MM.1S (cell line): Measurements from ENCODE around the gene CHURC1.

Experiments used
- DNase-seq: peaks from one replicate; pipeline ENCODE4 v3.0.0-alpha.2; 2015
- H2AFZ ChIP-seq: fragments of 300-600 bp; sonication (generic); 2 replicates; pipeline ENCODE4 v1.6.0; 2016; ENCODE audit warnings: antibody characterized with exemption, low read length
- H3F3A ChIP-seq: fragments of 300-600 bp; sonication (generic); 2 replicates; pipeline ENCODE4 v1.6.1; 2016; ENCODE audit warnings: mild to moderate bottlenecking, antibody characterized with exemption, low read length, moderate library complexity, mixed read lengths; ENCODE audit not compliant: insufficient read depth
- H3K27ac ChIP-seq: fragments of 300-600 bp; sonication (generic); 2 replicates; pipeline ENCODE4 v1.5.1; 2016; ENCODE audit warnings: mild to moderate bottlenecking, low read length
- H3K27me3 ChIP-seq: fragments of 300-600 bp; sonication (generic); replicated peaks from 2 replicates; pipeline ENCODE4 v1.6.0; 2016; ENCODE audit warnings: low read length; ENCODE audit not compliant: insufficient read depth
- H3K36me3 ChIP-seq: fragments of 300-600 bp; sonication (generic); replicated peaks from 2 replicates; pipeline ENCODE4 v1.6.1; 2016; ENCODE audit warnings: mild to moderate bottlenecking, low read length, mixed read lengths; ENCODE audit not compliant: insufficient read depth
- H3K4me1 ChIP-seq: fragments of 300-600 bp; sonication (generic); 2 replicates; pipeline ENCODE4 v1.6.1; 2016; ENCODE audit warnings: low read length, mixed read lengths
- H3K4me2 ChIP-seq: fragments of 300-600 bp; sonication (generic); 2 replicates; pipeline ENCODE4 v1.6.0; 2016; ENCODE audit warnings: low read depth, low read length
- H3K4me3 ChIP-seq: fragments of 300-600 bp; sonication (generic); 2 replicates; pipeline ENCODE4 v1.5.1; 2016; ENCODE audit warnings: low read length, mixed read lengths
- H3K79me2 ChIP-seq: fragments of 300-600 bp; sonication (generic); 2 replicates; pipeline ENCODE4 v1.6.1; 2016; ENCODE audit warnings: mixed run types, low read length, mixed read lengths
- H3K9ac ChIP-seq: fragments of 300-600 bp; sonication (generic); 2 replicates; pipeline ENCODE4 v1.6.1; 2016; ENCODE audit warnings: low read length, mixed read lengths
- H3K9me2 ChIP-seq: fragments of 300-600 bp; sonication (generic); replicated peaks from 2 replicates; pipeline ENCODE4 v1.6.1; 2016; ENCODE audit warnings: mild to moderate bottlenecking, low read length, mixed read lengths; ENCODE audit not compliant: insufficient read depth
- H3K9me3 ChIP-seq: fragments of 300-600 bp; sonication (generic); replicated peaks from 2 replicates; pipeline ENCODE4 v1.6.1; 2016; ENCODE audit warnings: mild to moderate bottlenecking, low read length, mixed read lengths; ENCODE audit not compliant: insufficient read depth
- H4K20me1 ChIP-seq: fragments of 300-600 bp; sonication (generic); 2 replicates; pipeline ENCODE4 v1.6.1; 2016; ENCODE audit warnings: mild to moderate bottlenecking, low read length, moderate library complexity, mixed read lengths; ENCODE audit not compliant: insufficient read depth
- EZH2 ChIP-seq: fragments of 300-600 bp; sonication (generic); optimal IDR thresholded peaks from 2 replicates; pipeline ENCODE3; 2017; ENCODE audit warnings: low read depth, mild to moderate bottlenecking, antibody characterized with exemption, low read length, mixed read lengths
- EZH2phosphoT487 ChIP-seq: fragments of 300-600 bp; sonication (generic); IDR thresholded peaks from 2 replicates; pipeline ENCODE4 v1.6.1; 2018; ENCODE audit warnings: antibody characterized with exemption, low read length
- TF ChIP-seq, protein P1 (sequence below): fragments of 300-600 bp; sonication (generic); IDR thresholded peaks from 2 replicates; pipeline ENCODE4 v1.5.1; 2016; ENCODE audit warnings: antibody characterized with exemption, low read length, mixed read lengths

CHURC1 gene

DNA sequence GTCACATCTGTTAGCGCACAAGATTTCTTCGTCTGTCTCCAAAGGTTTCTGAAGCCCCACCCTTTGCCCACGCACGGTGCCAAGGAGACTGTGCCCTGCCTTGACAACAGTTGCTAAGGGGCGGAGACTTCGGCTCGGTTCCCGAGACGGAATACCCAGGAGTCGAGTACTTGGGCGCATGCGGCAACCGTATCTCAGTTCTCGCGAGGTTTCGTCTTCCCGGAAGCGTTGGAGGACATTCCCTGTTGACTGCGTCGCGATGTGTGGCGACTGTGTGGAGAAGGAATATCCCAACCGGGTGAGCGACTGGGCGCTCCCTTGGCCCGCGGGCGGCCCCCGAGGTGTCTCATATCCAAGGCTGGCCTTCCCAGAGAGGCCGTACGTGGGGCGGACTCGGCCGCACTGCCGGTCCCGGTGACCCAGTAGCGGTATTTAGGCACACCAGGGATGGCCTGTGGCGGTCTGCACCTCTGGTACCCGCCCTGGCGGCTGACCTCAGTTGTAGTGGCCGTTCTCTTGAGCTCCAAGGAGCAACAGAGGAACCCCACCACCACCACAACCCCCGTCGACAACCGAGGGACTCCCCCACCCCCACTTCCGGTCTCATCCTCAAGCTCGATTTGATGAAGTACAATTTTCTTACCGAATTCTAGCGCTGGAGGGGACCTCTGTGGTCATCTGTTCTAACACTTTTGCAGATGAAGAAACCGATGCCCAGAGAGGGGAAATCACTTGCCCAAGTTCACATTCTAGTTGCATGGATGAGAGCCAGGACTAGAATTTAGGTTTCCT lies at the start of gene CHURC1:
Gene CHURC1, plus strand, starts transcription at position 219 of the 792 bp plus-strand sequence. Its CDS starts 41 bp downstream, at position 260.
- H3F3A ChIP-seq = no peaks in the 10 kb centered on the region
- peak within 1 kb of the TSS; percentile 86 for H3K4me3 ChIP-seq
- H3K27ac ChIP-seq = peak within 1 kb of the TSS; percentile 54
- peaks cover 50% of the 10 kb centered on the region for H3K79me2 ChIP-seq
- TF ChIP-seq EZH2 (no peak), EZH2phosphoT487 (no peak)
- TF ChIP-seq, protein P1, sequence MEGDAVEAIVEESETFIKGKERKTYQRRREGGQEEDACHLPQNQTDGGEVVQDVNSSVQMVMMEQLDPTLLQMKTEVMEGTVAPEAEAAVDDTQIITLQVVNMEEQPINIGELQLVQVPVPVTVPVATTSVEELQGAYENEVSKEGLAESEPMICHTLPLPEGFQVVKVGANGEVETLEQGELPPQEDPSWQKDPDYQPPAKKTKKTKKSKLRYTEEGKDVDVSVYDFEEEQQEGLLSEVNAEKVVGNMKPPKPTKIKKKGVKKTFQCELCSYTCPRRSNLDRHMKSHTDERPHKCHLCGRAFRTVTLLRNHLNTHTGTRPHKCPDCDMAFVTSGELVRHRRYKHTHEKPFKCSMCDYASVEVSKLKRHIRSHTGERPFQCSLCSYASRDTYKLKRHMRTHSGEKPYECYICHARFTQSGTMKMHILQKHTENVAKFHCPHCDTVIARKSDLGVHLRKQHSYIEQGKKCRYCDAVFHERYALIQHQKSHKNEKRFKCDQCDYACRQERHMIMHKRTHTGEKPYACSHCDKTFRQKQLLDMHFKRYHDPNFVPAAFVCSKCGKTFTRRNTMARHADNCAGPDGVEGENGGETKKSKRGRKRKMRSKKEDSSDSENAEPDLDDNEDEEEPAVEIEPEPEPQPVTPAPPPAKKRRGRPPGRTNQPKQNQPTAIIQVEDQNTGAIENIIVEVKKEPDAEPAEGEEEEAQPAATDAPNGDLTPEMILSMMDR = no peak
- H3K4me1 ChIP-seq = peaks cover 10% of the 10 kb centered on the region; the same call in 1 of the 2 replicates
- DNase-seq = peak; percentile 92
- H2AFZ ChIP-seq = peak within 1 kb of the TSS; percentile 74
- H3K36me3 ChIP-seq = no peaks in the 10 kb centered on the region
- no peaks in the 10 kb centered on the region for H3K9me3 ChIP-seq
- no peaks in the 10 kb centered on the region for H4K20me1 ChIP-seq
- no peaks in the 10 kb centered on the region for H3K27me3 ChIP-seq
- H3K9me2 ChIP-seq = no peaks in the 10 kb centered on the region
- peak within 1 kb of the TSS; percentile 91 for H3K9ac ChIP-seq
- peak within 1 kb of the TSS; percentile 77 for H3K4me2 ChIP-seq

DNA sequence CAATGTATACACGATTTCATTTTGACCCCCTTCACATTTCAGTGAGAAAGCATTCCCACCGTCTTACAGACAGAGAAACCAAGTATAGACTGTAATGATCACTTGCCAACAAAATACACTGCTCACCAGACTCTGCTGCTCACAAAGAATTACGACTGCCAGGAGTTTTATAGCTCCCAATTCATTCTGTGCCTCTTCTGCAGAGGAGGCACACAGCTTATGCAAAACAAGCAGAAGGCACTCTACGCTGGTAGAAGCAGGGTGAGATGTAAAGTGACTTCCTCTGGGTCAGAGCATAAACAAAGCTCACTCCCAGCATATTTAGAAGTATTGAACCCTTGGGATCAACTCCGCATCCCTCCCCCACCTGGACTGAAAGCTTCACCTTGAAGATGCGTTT lies 49.1 kb upstream of the CHURC1 start:
- Histone ChIP-seq H3K9me2 (no peaks in the 10 kb centered on the region), H3K27ac (no peak overlapping the region), H3K27me3 (no peaks in the 10 kb centered on the region), H3K36me3 (no peaks in the 10 kb centered on the region), H3F3A (no peaks in the 10 kb centered on the region), H3K9me3 (no peaks in the 10 kb centered on the region), H3K9ac (no peak overlapping the region), H3K4me2 (no peak overlapping the region), H3K4me1 (no peaks in the 10 kb centered on the region), H3K4me3 (no peak overlapping the region), H4K20me1 (no peaks in the 10 kb centered on the region), H3K79me2 (no peaks in the 10 kb centered on the region), H2AFZ (no peak overlapping the region)
- DNase-seq = no peak
- no peak for TF ChIP-seq EZH2
- TF ChIP-seq EZH2phosphoT487 = no peak
- TF ChIP-seq, protein P1 = no peak

DNA sequence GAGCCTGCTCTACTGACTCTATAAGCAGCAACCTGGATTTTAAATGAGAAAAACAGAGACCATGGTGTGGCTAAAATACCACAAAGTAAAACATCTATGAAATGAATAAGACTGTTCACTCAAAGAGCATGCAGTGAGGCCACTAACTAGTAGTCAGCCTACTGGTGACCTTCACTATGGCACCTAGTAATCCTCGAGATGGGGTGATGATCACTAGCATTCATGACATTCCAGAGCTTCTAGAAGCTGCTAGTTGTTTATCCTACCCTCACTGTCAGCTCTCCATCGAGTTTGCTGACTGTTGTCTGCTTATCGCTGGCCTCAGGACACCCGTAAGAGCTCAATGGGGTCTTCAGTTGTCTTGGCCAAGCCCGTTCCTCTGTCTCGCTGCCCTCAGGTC lies 48.3 kb upstream of the CHURC1 start:
- Histone ChIP-seq H3F3A (no peaks in the 10 kb centered on the region), H3K36me3 (no peaks in the 10 kb centered on the region), H3K9ac (no peak overlapping the region), H3K27ac (no peak overlapping the region), H3K27me3 (no peaks in the 10 kb centered on the region), H2AFZ (no peak overlapping the region), H3K4me3 (no peak overlapping the region), H3K9me3 (no peaks in the 10 kb centered on the region), H3K79me2 (no peaks in the 10 kb centered on the region), H3K4me1 (no peaks in the 10 kb centered on the region), H4K20me1 (no peaks in the 10 kb centered on the region), H3K9me2 (no peaks in the 10 kb centered on the region), H3K4me2 (no peak overlapping the region)
- TF ChIP-seq, protein P1 = no peak
- no peak for TF ChIP-seq EZH2
- TF ChIP-seq EZH2phosphoT487 = no peak
- DNase-seq = no peak
